ENCODE measurements around the gene METAP1.
"Not testable (repeated sequence)": the region's sequence is repeated elsewhere in the genome, so short reads cannot be mapped to it uniquely, and the experiment has no call there.

Gene METAP1

DNA sequence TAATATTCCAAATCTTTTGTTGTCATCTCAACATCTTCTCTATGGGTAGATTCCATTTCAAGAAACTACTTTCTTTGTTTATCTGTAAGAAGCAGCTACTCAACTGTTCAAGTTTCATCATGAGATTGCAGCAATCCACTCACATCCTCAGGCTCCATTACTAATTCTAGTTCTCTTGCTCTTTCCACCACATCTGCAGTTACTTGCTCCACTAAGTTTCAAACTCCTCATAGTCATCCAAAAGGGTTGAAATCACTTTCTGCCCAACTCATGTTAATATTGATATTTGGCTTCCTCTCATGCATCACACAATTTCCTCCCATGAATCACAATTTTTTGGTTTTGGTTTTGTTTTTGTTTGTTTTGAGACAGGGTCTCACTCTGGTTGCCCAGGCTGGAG lies 57.4 kb downstream of the METAP1 start:
- Histone ChIP-seq H3K4me1 (ENCODE audit: control insufficient read depth, insufficient read depth, low read length) (no peaks in the 10 kb centered on the region), H3K9me3 (ENCODE audit: control insufficient read depth, insufficient read depth, low read length) (no peaks in the 10 kb centered on the region; the same call in 1 of the 2 replicates), H3K4me3 (ENCODE audit: low read length) (no peak overlapping the region), H3K27ac (ENCODE audit: low read length) (no peak overlapping the region), H3K36me3 (ENCODE audit: control insufficient read depth, insufficient read depth, low read length) (peaks cover 11% of the 10 kb centered on the region; the same call in 1 of the 2 replicates), H3K27me3 (ENCODE audit: control insufficient read depth, insufficient read depth, low read length) (no peaks in the 10 kb centered on the region)
- no peak for DNase-seq (ENCODE audit: low read depth, low spot score)

DNA sequence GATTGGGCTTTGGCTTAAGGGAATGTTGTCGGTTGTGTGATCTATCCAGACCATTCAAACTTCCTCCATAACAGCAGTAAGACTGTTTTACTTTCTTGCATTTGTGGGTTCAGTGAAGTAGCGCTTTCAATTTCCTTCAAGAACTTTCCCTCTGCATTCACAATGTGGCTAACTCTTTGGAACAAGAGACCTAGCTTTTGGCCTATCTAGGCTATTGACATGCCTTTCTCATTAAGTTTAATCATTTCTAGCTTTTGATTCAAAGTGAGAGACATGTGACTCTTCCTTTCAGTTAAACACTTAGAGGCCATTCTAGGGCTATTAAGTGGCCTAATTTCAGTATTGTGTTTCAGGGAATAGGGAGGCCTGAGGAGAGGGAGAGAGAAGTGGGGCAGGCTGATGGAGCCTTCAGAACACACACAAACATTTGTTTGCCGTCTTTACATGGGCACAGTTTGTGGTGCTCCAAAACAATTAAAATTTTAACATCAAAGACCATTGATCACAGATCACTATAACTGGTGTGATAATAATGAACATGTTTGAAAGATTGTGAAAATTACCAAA lies 59.0 kb downstream of the METAP1 start:
- WGBS (ENCODE audit: insufficient coverage, insufficient read length) = no CpG with 5 or more reads among the region's 3 CpGs
- no peaks in the 10 kb centered on the region for H3K4me1 ChIP-seq (ENCODE audit: control insufficient read depth, insufficient read depth, low read length)
- no peaks in the 10 kb centered on the region; the same call in 1 of the 2 replicates for H3K9me3 ChIP-seq (ENCODE audit: control insufficient read depth, insufficient read depth, low read length)
- no peak overlapping the region for H3K27ac ChIP-seq (ENCODE audit: low read length)
- H3K27me3 ChIP-seq (ENCODE audit: control insufficient read depth, insufficient read depth, low read length) = no peaks in the 10 kb centered on the region
- no peak overlapping the region for H3K4me3 ChIP-seq (ENCODE audit: low read length)
- H3K36me3 ChIP-seq (ENCODE audit: control insufficient read depth, insufficient read depth, low read length) = peaks cover 14% of the 10 kb centered on the region; the same call in 1 of the 2 replicates
- DNase-seq (ENCODE audit: low read depth, low spot score) = no peak

DNA sequence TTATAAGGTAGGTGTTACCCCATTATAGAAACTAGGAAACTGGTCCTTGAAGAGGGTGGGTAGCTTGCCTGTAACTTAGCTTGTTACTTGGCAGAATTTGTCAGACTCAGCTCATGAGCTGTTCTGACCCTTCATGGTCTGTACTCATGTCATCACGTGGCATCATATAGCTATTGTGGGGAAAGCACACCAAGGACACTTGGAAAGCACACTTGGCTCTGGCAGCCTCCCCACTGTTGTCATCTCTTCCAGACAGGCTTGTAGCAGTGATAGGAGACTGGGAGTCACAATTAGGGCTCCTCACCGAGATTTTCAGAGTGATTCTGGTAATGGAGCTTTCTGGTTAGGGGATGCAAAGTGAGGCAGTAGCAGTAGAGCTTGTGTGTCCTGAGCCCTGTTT lies 62.7 kb downstream of the METAP1 start:
- no peaks in the 10 kb centered on the region for H3K4me1 ChIP-seq (ENCODE audit: control insufficient read depth, insufficient read depth, low read length)
- no peak for DNase-seq (ENCODE audit: low read depth, low spot score)
- H3K9me3 ChIP-seq (ENCODE audit: control insufficient read depth, insufficient read depth, low read length) = no peaks in the 10 kb centered on the region
- H3K27me3 ChIP-seq (ENCODE audit: control insufficient read depth, insufficient read depth, low read length) = no peaks in the 10 kb centered on the region
- H3K27ac ChIP-seq (ENCODE audit: low read length) = no peak overlapping the region
- WGBS (ENCODE audit: insufficient coverage, insufficient read length) = no CpG with 5 or more reads among the region's 2 CpGs
- no peak overlapping the region for H3K4me3 ChIP-seq (ENCODE audit: low read length)
- peaks cover 12% of the 10 kb centered on the region; the same call in 1 of the 2 replicates for H3K36me3 ChIP-seq (ENCODE audit: control insufficient read depth, insufficient read depth, low read length)

DNA sequence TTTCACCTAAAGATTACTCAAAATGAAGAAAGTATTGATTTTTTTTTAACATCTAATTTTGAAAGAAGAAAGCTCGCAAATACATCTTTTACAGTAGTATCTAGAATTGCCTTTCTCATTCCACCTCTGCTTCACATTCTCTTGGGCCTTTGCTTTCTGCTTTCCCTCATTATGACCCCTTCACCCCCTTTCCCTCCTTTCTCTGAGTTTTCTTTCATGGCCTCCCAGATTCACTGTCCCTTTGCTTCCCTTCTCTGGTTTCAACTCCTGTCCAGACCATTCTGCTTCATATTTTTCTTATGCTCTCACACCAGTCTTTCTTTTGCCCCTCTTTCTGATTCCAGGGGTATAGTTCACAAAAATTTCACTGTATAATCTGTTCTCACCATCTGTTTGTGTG lies 64.0 kb downstream of the METAP1 start:
- no peaks in the 10 kb centered on the region for H3K27me3 ChIP-seq (ENCODE audit: control insufficient read depth, insufficient read depth, low read length)
- H3K9me3 ChIP-seq (ENCODE audit: control insufficient read depth, insufficient read depth, low read length) = no peaks in the 10 kb centered on the region
- H3K4me1 ChIP-seq (ENCODE audit: control insufficient read depth, insufficient read depth, low read length) = no peaks in the 10 kb centered on the region
- no CpG with 5 or more reads among the region's 1 CpG for WGBS (ENCODE audit: insufficient coverage, insufficient read length)
- no peak overlapping the region for H3K27ac ChIP-seq (ENCODE audit: low read length)
- peaks cover 12% of the 10 kb centered on the region; the same call in 1 of the 2 replicates for H3K36me3 ChIP-seq (ENCODE audit: control insufficient read depth, insufficient read depth, low read length)
- no peak overlapping the region for H3K4me3 ChIP-seq (ENCODE audit: low read length)
- no peak for DNase-seq (ENCODE audit: low read depth, low spot score)

DNA sequence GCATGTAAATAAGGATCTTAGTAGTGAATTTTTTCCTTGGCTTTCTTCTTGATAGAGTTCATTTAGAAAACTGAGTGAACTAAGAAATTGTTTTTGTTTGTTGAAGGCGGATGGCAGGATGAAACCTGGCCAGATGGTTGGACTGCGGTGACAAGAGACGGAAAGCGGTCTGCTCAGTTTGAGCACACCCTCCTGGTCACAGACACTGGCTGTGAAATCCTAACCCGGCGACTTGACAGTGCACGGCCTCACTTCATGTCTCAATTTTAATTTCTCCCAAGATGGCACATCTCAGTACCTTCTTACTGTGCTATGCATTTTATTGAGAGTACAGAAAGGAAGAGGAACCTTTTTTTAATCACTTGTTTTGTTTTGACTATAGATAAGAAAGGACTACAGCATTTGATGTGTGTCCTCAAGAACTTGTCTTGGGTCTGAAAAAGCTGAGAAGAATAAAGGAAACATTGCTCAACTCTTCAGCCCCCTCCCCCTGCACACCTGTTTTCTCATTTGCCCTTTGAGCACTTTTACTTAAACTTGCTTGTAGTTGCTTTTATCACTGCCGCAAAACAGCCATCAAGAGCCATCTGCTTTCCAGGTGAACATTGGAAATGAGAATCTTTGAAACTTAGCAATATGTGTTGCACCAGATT lies 65.7 kb downstream of the METAP1 start:
- Histone ChIP-seq H3K36me3 (ENCODE audit: control insufficient read depth, insufficient read depth, low read length) (peaks cover 12% of the 10 kb centered on the region; the same call in 1 of the 2 replicates), H3K9me3 (ENCODE audit: control insufficient read depth, insufficient read depth, low read length) (no peaks in the 10 kb centered on the region), H3K4me1 (ENCODE audit: control insufficient read depth, insufficient read depth, low read length) (no peaks in the 10 kb centered on the region), H3K27me3 (ENCODE audit: control insufficient read depth, insufficient read depth, low read length) (no peaks in the 10 kb centered on the region), H3K4me3 (ENCODE audit: low read length) (no peak overlapping the region), H3K27ac (ENCODE audit: low read length) (no peak overlapping the region)
- no peak for DNase-seq (ENCODE audit: low read depth, low spot score)
- no CpG with 5 or more reads among the region's 8 CpGs for WGBS (ENCODE audit: insufficient coverage, insufficient read length)

DNA sequence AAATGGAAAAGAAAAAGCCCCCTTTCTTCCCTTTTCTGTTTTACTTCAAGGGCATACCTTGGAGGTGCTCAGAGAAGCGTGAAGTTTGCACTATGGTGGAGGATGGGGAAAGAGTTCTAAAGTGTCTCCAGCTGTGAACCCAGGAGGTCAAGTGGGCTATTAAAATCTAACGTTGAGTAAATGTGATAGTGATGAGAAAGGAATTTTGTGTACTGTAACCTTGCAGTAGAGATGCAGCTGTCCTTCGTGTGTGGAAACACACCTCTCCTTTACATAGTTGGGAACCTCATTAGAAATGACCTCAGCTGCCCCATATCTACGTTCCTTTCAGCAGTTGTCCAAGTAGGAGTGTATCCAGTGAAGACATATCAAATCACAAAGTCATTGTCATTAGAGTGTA lies 66.6 kb downstream of the METAP1 start:
- Histone ChIP-seq H3K4me1 (ENCODE audit: control insufficient read depth, insufficient read depth, low read length) (no peaks in the 10 kb centered on the region), H3K9me3 (ENCODE audit: control insufficient read depth, insufficient read depth, low read length) (no peaks in the 10 kb centered on the region), H3K27me3 (ENCODE audit: control insufficient read depth, insufficient read depth, low read length) (no peaks in the 10 kb centered on the region), H3K36me3 (ENCODE audit: control insufficient read depth, insufficient read depth, low read length) (peaks cover 12% of the 10 kb centered on the region; the same call in 1 of the 2 replicates), H3K4me3 (ENCODE audit: low read length) (no peak overlapping the region), H3K27ac (ENCODE audit: low read length) (no peak overlapping the region)
- DNase-seq (ENCODE audit: low read depth, low spot score) = no peak
- no CpG with 5 or more reads among the region's 4 CpGs for WGBS (ENCODE audit: insufficient coverage, insufficient read length)

DNA sequence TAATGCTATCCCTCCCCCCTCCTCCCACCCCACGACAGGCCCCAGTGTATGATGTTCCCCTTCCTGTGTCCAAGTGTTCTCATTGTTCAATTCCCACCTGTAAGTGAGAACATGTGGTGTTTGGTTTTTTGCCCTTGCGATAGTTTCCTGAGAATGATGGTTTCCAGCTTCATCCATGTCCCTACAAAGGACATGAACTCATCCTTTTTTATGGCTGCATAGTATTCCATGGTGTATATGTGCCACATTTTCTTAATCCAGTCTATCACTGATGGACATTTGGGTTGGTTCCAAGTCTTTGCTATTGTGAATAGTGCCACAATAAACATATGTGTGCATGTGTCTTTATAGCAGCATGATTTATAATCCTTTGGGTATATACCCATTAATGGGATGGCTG lies 70.0 kb downstream of the METAP1 start:
- not testable (repeated sequence) for DNase-seq (ENCODE audit: low read depth, low spot score); H3K36me3 ChIP-seq (ENCODE audit: control insufficient read depth, insufficient read depth, low read length); H3K4me1 ChIP-seq (ENCODE audit: control insufficient read depth, insufficient read depth, low read length); H3K9me3 ChIP-seq (ENCODE audit: control insufficient read depth, insufficient read depth, low read length); H3K27me3 ChIP-seq (ENCODE audit: control insufficient read depth, insufficient read depth, low read length); H3K4me3 ChIP-seq (ENCODE audit: low read length); H3K27ac ChIP-seq (ENCODE audit: low read length)
- no CpG with 5 or more reads among the region's 2 CpGs for WGBS (ENCODE audit: insufficient coverage, insufficient read length)

DNA sequence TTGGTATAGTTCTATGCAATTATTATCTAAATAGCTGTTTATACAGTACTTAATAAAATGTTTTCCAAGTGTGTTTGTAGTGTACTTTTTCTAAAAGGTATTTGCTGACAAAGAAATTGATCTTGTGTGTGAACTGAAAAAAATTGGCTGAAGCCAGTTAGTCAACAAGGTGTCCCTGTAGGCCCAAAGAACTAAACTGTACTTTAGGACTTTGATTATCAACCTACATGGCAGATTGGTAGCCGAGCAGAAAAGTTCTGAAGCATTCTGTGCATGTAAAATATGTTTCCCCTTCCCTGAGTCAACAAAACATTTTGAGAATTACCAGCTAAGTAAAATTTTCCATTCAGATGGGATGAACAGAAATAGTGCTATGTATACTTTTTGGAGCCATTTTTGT lies 72.1 kb downstream of the METAP1 start:
- Histone ChIP-seq H3K27ac (ENCODE audit: low read length) (no peak overlapping the region), H3K27me3 (ENCODE audit: control insufficient read depth, insufficient read depth, low read length) (no peaks in the 10 kb centered on the region), H3K9me3 (ENCODE audit: control insufficient read depth, insufficient read depth, low read length) (no peaks in the 10 kb centered on the region), H3K36me3 (ENCODE audit: control insufficient read depth, insufficient read depth, low read length) (peaks cover 4% of the 10 kb centered on the region; the same call in 1 of the 2 replicates), H3K4me3 (ENCODE audit: low read length) (no peak overlapping the region), H3K4me1 (ENCODE audit: control insufficient read depth, insufficient read depth, low read length) (no peaks in the 10 kb centered on the region)
- no peak for DNase-seq (ENCODE audit: low read depth, low spot score)
- WGBS (ENCODE audit: insufficient coverage, insufficient read length) = no CpG with 5 or more reads among the region's 1 CpG

DNA sequence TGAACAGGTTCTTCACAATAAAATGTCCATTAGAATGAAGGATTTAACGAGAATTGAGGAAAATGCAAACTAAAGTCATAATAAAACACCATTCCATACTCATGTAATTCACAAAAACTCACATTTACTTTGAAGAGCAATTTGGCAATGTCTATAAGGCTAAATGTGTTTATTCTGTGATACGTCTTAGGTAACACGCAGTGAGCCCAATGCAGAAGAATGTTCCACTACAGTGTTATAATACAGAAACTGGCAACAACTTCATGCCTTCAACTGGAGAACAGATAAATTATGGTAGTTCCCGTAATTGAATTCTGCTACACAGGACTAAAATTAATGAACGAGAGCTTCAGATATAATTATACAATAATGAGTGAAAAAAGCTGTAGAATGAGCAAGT lies 75.6 kb downstream of the METAP1 start:
- no peak for DNase-seq (ENCODE audit: low read depth, low spot score)
- no peaks in the 10 kb centered on the region for H3K4me1 ChIP-seq (ENCODE audit: control insufficient read depth, insufficient read depth, low read length)
- peaks cover 11% of the 10 kb centered on the region; the same call in 1 of the 2 replicates for H3K36me3 ChIP-seq (ENCODE audit: control insufficient read depth, insufficient read depth, low read length)
- no CpG with 5 or more reads among the region's 5 CpGs for WGBS (ENCODE audit: insufficient coverage, insufficient read length)
- H3K27ac ChIP-seq (ENCODE audit: low read length) = no peak overlapping the region
- no peak overlapping the region for H3K4me3 ChIP-seq (ENCODE audit: low read length)
- no peaks in the 10 kb centered on the region for H3K27me3 ChIP-seq (ENCODE audit: control insufficient read depth, insufficient read depth, low read length)
- no peaks in the 10 kb centered on the region for H3K9me3 ChIP-seq (ENCODE audit: control insufficient read depth, insufficient read depth, low read length)

DNA sequence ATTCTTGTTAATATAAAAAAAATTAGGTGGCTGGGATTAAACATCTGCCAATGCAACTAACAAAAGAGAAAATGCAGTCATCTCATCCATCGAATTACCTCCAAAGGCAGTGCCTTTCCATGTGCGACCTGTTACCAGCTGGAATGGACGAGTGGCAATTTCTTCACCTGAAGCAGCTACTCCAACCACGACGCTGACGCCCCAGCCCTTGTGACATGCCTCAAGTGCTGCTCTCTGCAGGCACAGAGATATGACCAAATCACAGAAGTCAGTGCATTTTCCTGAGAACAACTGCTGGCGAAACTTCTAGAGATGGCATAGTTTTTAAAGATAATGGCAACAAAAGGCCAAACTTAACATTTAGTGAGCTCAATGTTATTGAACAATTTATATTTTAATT lies 79.3 kb downstream of the METAP1 start:
- Histone ChIP-seq H3K27me3 (ENCODE audit: control insufficient read depth, insufficient read depth, low read length) (no peaks in the 10 kb centered on the region), H3K27ac (ENCODE audit: low read length) (no peak overlapping the region), H3K4me3 (ENCODE audit: low read length) (no peak overlapping the region), H3K36me3 (ENCODE audit: control insufficient read depth, insufficient read depth, low read length) (peaks cover 19% of the 10 kb centered on the region; the same call in 1 of the 2 replicates), H3K4me1 (ENCODE audit: control insufficient read depth, insufficient read depth, low read length) (no peaks in the 10 kb centered on the region), H3K9me3 (ENCODE audit: control insufficient read depth, insufficient read depth, low read length) (no peaks in the 10 kb centered on the region)
- no peak for DNase-seq (ENCODE audit: low read depth, low spot score)
- WGBS (ENCODE audit: insufficient coverage, insufficient read length) = no CpG with 5 or more reads among the region's 7 CpGs
